Endodermal cell (in vitro differentiated cells): ENCODE measurements around the gene LTB. TPM values are rescaled to one million over a fixed set of nuclear protein-coding genes. Genes with fewer than 3 reads are reported as not detected.

Experiments
- DNase-seq: peaks from one replicate; pipeline ENCODE4 v3.0.0-alpha.2; 2017
- H3K27ac ChIP-seq: 2 replicates; pipeline ENCODE4 v1.5.1; 2013; ENCODE audit warnings: mild to moderate bottlenecking, low read depth, low read length, moderate library complexity
- H3K27me3 ChIP-seq: 2 replicates; pipeline ENCODE4 v1.6.1; 2013; ENCODE audit warnings: mild to moderate bottlenecking, low read length, moderate library complexity; ENCODE audit not compliant: insufficient read depth, control insufficient read depth, poor library complexity, severe bottlenecking
- H3K36me3 ChIP-seq: 2 replicates; pipeline ENCODE4 v1.7.0; 2013; ENCODE audit warnings: mild to moderate bottlenecking, low read length, moderate library complexity; ENCODE audit not compliant: control insufficient read depth, insufficient read depth
- H3K4me1 ChIP-seq: one replicate; pipeline ENCODE4 v1.7.0; 2013; ENCODE audit warnings: low read length; ENCODE audit not compliant: control insufficient read depth, insufficient read depth
- H3K4me3 ChIP-seq: 2 replicates; pipeline ENCODE4 v1.5.1; 2013; ENCODE audit warnings: mild to moderate bottlenecking, low read length, moderate library complexity
- H3K9ac ChIP-seq: 2 replicates; pipeline ENCODE4 v1.6.1; 2013; ENCODE audit warnings: mild to moderate bottlenecking, low read length, moderate library complexity; ENCODE audit not compliant: poor library complexity, severe bottlenecking; ENCODE audit errors: extremely low read depth
- H3K9me3 ChIP-seq: 2 replicates; pipeline ENCODE4 v1.6.1; 2013; ENCODE audit warnings: mild to moderate bottlenecking, low read length, moderate library complexity; ENCODE audit not compliant: control insufficient read depth
- H3K27ac Mint-ChIP-seq: 2 replicates; pipeline ENCODE4 v1.8.0; 2020; ENCODE audit warnings: mixed read lengths
- H3K27me3 Mint-ChIP-seq: 2 replicates; pipeline ENCODE4 v1.8.0; 2021; ENCODE audit warnings: mild to moderate bottlenecking, mixed read lengths; ENCODE audit not compliant: insufficient read depth
- H3K36me3 Mint-ChIP-seq: 2 replicates; pipeline ENCODE4 v1.8.0; 2020; ENCODE audit warnings: low read depth, mixed read lengths
- H3K4me1 Mint-ChIP-seq: 2 replicates; pipeline ENCODE4 v1.8.0; 2020; ENCODE audit warnings: mixed read lengths
- H3K4me3 Mint-ChIP-seq: 2 replicates; pipeline ENCODE4 v1.8.0; 2020; ENCODE audit warnings: mild to moderate bottlenecking, moderate library complexity, mixed read lengths
- H3K9me3 Mint-ChIP-seq: 2 replicates; pipeline ENCODE4 v1.8.0; 2020; ENCODE audit warnings: mild to moderate bottlenecking, mixed read lengths
- WGBS, 2 experiments: methylation state at CpG; one replicate each; pipeline versions ENCODE4 v1.1.5 to v1.1.7; 2013; ENCODE audit warnings: missing lambda C conversion rate in 2 of 2, mixed read lengths in 1 of 2; ENCODE audit not compliant: insufficient coverage in 1 of 2, insufficient read length in 1 of 2; 5-methylcytosine and 5-hydroxymethylcytosine counted together
- total RNA-seq, 2 donors: library from RNA; stranded (reverse); fragmentation: NEBNext Ultra II Directional in 1 of 2; extraction: Animal tissue kit (Norgen Biotek cat#: 25700) in 1 of 2; gene quantifications; 2 replicates in 1 of 2; 3 replicates in 1 of 2; pipeline ENCODE4 v1.2.1, GENCODE V29; 2021
- TF ChIP-seq, protein P1 (sequence below): fragments of 200-600 bp; sonication (generic); conservative IDR thresholded peaks from 2 replicates; pipeline ENCODE4 v1.5.0; 2021; ENCODE audit warnings: antibody characterized with exemption, mild to moderate bottlenecking

Gene LTB
- total RNA-seq, 2 donors from 2014 or later, result 1.3 TPM; not detected in 1

DNA sequence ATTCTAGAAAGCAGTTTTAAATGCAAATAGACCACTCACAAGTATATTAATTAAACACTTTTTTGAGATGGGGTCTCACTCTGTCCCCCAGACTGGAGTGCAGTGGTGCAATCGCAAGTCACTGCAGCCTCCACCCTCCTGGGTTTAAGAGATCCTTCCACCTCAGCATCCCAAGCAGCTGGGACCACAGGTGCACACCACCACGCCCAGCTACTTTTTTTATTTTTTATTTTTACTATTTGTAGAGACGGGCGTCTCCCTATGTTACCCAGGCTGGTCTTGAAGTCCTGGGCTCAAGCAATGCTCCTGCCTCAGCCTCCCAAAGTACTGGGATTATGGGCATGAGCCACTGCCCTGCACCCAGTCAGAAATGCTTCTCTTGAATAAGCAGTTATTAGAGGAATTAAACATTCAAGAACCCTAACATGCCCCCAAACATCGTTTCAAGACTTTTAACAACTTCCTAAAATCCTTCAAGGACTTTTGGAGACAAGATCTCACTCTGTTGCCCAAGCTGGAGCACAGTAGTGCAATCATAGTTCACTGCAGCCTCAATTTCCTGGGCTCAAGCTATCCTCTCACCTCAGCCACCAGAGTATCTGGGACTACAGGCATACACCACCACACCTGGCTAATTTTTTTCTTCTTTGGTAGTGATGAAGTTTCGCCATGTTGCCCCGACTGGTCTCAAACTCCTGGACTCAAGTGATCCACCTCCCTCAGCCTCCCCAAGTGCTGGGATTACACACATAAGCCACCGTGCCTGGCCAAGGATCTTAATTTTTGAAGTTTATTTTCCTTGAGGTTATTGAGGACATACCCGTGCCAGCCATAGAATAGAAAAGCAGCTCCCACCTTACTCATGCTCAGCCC is 50.2 kb downstream of the LTB start:
- no peaks in the 10 kb centered on the region for H3K9me3 Mint-ChIP-seq
- H3K4me1 ChIP-seq, result no peaks in the 10 kb centered on the region
- no peak for DNase-seq
- H3K36me3 ChIP-seq, result peaks cover 74% of the 10 kb centered on the region
- TF ChIP-seq, protein P1, sequence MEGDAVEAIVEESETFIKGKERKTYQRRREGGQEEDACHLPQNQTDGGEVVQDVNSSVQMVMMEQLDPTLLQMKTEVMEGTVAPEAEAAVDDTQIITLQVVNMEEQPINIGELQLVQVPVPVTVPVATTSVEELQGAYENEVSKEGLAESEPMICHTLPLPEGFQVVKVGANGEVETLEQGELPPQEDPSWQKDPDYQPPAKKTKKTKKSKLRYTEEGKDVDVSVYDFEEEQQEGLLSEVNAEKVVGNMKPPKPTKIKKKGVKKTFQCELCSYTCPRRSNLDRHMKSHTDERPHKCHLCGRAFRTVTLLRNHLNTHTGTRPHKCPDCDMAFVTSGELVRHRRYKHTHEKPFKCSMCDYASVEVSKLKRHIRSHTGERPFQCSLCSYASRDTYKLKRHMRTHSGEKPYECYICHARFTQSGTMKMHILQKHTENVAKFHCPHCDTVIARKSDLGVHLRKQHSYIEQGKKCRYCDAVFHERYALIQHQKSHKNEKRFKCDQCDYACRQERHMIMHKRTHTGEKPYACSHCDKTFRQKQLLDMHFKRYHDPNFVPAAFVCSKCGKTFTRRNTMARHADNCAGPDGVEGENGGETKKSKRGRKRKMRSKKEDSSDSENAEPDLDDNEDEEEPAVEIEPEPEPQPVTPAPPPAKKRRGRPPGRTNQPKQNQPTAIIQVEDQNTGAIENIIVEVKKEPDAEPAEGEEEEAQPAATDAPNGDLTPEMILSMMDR, result no peak
- H3K27me3 ChIP-seq, result no peaks in the 10 kb centered on the region
- H3K4me3 Mint-ChIP-seq, result no peak overlapping the region
- H3K36me3 Mint-ChIP-seq, result peaks cover 69% of the 10 kb centered on the region
- H3K27me3 Mint-ChIP-seq, result no peaks in the 10 kb centered on the region
- no peak overlapping the region for H3K9ac ChIP-seq
- H3K27ac Mint-ChIP-seq, result no peak overlapping the region
- no peak overlapping the region for H3K27ac ChIP-seq
- H3K9me3 ChIP-seq, result no peaks in the 10 kb centered on the region
- H3K4me1 Mint-ChIP-seq, result peaks cover 24% of the 10 kb centered on the region
- WGBS, 2 experiments, result 90 to 94% methylated on average over 4 to 9 of the region's 9 CpGs
- H3K4me3 ChIP-seq, result no peak overlapping the region

DNA sequence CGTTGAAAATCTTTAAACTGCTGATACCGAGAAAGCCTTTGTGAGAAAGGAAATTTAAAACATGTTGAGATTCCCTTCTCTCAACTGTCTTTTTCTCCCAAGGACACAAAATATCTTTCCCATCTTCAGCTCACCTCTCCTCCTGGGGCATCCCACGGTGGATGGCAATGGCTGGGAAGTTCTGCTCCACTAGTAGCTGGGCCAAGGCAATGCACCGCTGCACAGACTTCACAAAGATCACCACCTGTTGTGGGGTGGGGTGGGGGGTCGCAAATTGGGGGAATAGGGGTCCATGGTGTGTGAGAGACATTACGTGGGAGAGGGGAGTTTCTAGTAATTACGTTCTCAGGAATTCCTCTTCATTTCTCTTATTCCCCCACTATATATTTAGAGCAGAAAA is 51.1 kb downstream of the LTB start:
- no peaks in the 10 kb centered on the region for H3K27me3 Mint-ChIP-seq
- TF ChIP-seq, protein P1, result no peak
- no peak overlapping the region for H3K9ac ChIP-seq
- H3K9me3 ChIP-seq, result no peaks in the 10 kb centered on the region
- no peak overlapping the region for H3K4me3 Mint-ChIP-seq
- peaks cover 21% of the 10 kb centered on the region for H3K4me1 Mint-ChIP-seq
- no peak for DNase-seq
- H3K36me3 ChIP-seq, result peaks cover 67% of the 10 kb centered on the region
- H3K27me3 ChIP-seq, result no peaks in the 10 kb centered on the region
- no peaks in the 10 kb centered on the region for H3K9me3 Mint-ChIP-seq
- H3K4me1 ChIP-seq, result no peaks in the 10 kb centered on the region
- WGBS, 2 experiments, result 95 to 98% methylated on average over 2 to 6 of the region's 7 CpGs
- peaks cover 62% of the 10 kb centered on the region for H3K36me3 Mint-ChIP-seq
- no peak overlapping the region for H3K27ac ChIP-seq
- H3K27ac Mint-ChIP-seq, result peak overlapping the region; percentile 82
- H3K4me3 ChIP-seq, result no peak overlapping the region

DNA sequence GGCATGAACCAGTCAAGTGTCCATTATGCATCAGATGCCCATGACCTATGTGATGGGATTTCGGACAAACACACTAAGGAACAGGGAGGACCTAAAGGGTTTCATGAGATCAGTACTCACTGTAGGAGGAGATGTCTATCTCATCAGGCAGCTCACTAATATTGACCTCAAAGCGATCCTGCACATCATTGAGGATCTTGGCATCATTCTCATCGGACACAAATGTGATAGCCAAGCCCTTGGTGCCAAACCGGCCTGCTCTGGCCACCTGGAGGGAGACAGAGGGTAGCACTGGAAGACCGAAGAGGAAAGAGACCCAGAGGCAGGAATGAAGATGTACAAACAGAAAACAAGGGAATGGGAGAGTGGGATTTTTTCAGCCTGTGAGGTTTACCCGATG is 51.6 kb downstream of the LTB start:
- no peak overlapping the region for H3K4me3 Mint-ChIP-seq
- Histone ChIP-seq H3K4me1 (no peaks in the 10 kb centered on the region), H3K27ac (no peak overlapping the region), H3K36me3 (peaks cover 62% of the 10 kb centered on the region), H3K27me3 (no peaks in the 10 kb centered on the region), H3K9me3 (no peaks in the 10 kb centered on the region), H3K4me3 (no peak overlapping the region), H3K9ac (no peak overlapping the region)
- H3K36me3 Mint-ChIP-seq, result peaks cover 57% of the 10 kb centered on the region
- TF ChIP-seq, protein P1, result peak; percentile 37
- DNase-seq, result peak; percentile 60
- peaks cover 17% of the 10 kb centered on the region for H3K4me1 Mint-ChIP-seq
- H3K27me3 Mint-ChIP-seq, result no peaks in the 10 kb centered on the region
- H3K9me3 Mint-ChIP-seq, result no peaks in the 10 kb centered on the region
- 90 to 95% methylated on average over 6 of the region's 6 CpGs for whole genome bisulfite sequencing, 2 experiments
- H3K27ac Mint-ChIP-seq, result peak overlapping the region; percentile 82

Other genes starting within 250 kb of the LTB start
- 1,000 to 10,000 TPM in 1 of 2 donors, 100 to 1,000 TPM in 1; 194 to 1,067 TPM for gene HLA-B, start 225.2 kb downstream of the LTB start, total RNA-seq
- gene MICA, start 178.8 kb downstream of the LTB start, total RNA-seq, result 10 to 100 TPM; 12.5 to 13.7 TPM
- gene MICB, start 84.3 kb downstream of the LTB start, total RNA-seq, result 1 to 10 TPM; 8.2 to 8.5 TPM
- not detected for gene MCCD1, start 53.5 kb downstream of the LTB start, total RNA-seq
- 100 to 1,000 TPM; 572 to 654 TPM for gene DDX39B, start 40.4 kb downstream of the LTB start, total RNA-seq
- gene ATP6V1G2, start 35.8 kb downstream of the LTB start, total RNA-seq, result 1 to 10 TPM; 1.7 to 2.1 TPM
- 10 to 100 TPM; 17.4 to 26.3 TPM for gene NFKBIL1, start 34.8 kb downstream of the LTB start, total RNA-seq
- not detected for gene LTA, start 10.1 kb downstream of the LTB start, total RNA-seq
- not detected for gene TNF, start 6.9 kb downstream of the LTB start, total RNA-seq
- gene LST1, start 3.9 kb upstream of the LTB start, total RNA-seq, result not detected
- not detected for gene NCR3, start 10.6 kb upstream of the LTB start, total RNA-seq
- 1 to 10 TPM in 1 of 2 donors, under 1 TPM in 1; 0.70 to 1.7 TPM for gene AIF1, start 32.8 kb upstream of the LTB start, total RNA-seq
- gene PRRC2A, start 38.3 kb upstream of the LTB start, total RNA-seq, result 100 to 1,000 TPM; 329 to 330 TPM
- gene BAG6, start 70.2 kb upstream of the LTB start, total RNA-seq, result 100 to 1,000 TPM; 413 to 428 TPM
- gene APOM, start 73.5 kb upstream of the LTB start, total RNA-seq, result 1 to 10 TPM; 1.6 to 3.2 TPM
- 10 to 100 TPM; 14.0 to 14.9 TPM for gene C6orf47, start 78.4 kb upstream of the LTB start, total RNA-seq
- gene GPANK1, start 82.6 kb upstream of the LTB start, total RNA-seq, result 10 to 100 TPM; 16.1 to 21.3 TPM
- gene CSNK2B, start 83.7 kb upstream of the LTB start, total RNA-seq, result 100 to 1,000 TPM; 155 to 171 TPM
- gene LY6G5B, start 87.6 kb upstream of the LTB start, total RNA-seq, result 10 to 100 TPM; 13.9 to 17.0 TPM
- 1 to 10 TPM in 1 of 2 donors, under 1 TPM in 1; 0.93 to 2.0 TPM for gene LY6G5C, start 98.6 kb upstream of the LTB start, total RNA-seq
- gene ABHD16A, start 120.9 kb upstream of the LTB start, total RNA-seq, result 10 to 100 TPM; 38.3 to 59.5 TPM
- gene LY6G6F, start 124.4 kb upstream of the LTB start, total RNA-seq, result not detected
- gene LY6G6D, start 132.9 kb upstream of the LTB start, total RNA-seq, result not detected
- under 1 TPM; 0.29 to 0.38 TPM for gene LY6G6C, start 139.3 kb upstream of the LTB start, total RNA-seq
- gene MPIG6B, start 140.9 kb upstream of the LTB start, total RNA-seq, result not detected
- 100 to 1,000 TPM; 150 to 153 TPM for gene DDAH2, start 146.9 kb upstream of the LTB start, total RNA-seq
- gene CLIC1, start 154.1 kb upstream of the LTB start, total RNA-seq, result 100 to 1,000 TPM; 289 to 380 TPM
- 10 to 100 TPM; 35.7 to 57.2 TPM for gene MSH5, start 157.6 kb upstream of the LTB start, total RNA-seq
- 1 to 10 TPM; 7.9 to 8.4 TPM for gene SAPCD1, start 180.2 kb upstream of the LTB start, total RNA-seq
- gene VWA7, start 194.9 kb upstream of the LTB start, total RNA-seq, result under 1 TPM; 0.64 to 0.95 TPM
- 10 to 100 TPM; 81.4 to 83.1 TPM for gene VARS1, start 213.3 kb upstream of the LTB start, total RNA-seq
- 100 to 1,000 TPM; 106 to 119 TPM for gene LSM2, start 224.5 kb upstream of the LTB start, total RNA-seq
- 1 to 10 TPM; 1.2 to 1.5 TPM for gene HSPA1L, start 232.9 kb upstream of the LTB start, total RNA-seq
- gene HSPA1A, start 233.1 kb upstream of the LTB start, total RNA-seq, result 10 to 100 TPM; 53.1 to 62.6 TPM
- gene HSPA1B, start 245.3 kb upstream of the LTB start, total RNA-seq, result 10 to 100 TPM; 61.8 to 83.9 TPM